ENCODE results near the gene GALNT11.
A peak's percentile ranks its signal among the peaks of the same experiment; 100 is the strongest.
"Not testable (repeated sequence)": the region's sequence is repeated elsewhere in the genome, so short reads cannot be mapped to it uniquely, and the experiment has no call there.

GALNT11 gene

DNA sequence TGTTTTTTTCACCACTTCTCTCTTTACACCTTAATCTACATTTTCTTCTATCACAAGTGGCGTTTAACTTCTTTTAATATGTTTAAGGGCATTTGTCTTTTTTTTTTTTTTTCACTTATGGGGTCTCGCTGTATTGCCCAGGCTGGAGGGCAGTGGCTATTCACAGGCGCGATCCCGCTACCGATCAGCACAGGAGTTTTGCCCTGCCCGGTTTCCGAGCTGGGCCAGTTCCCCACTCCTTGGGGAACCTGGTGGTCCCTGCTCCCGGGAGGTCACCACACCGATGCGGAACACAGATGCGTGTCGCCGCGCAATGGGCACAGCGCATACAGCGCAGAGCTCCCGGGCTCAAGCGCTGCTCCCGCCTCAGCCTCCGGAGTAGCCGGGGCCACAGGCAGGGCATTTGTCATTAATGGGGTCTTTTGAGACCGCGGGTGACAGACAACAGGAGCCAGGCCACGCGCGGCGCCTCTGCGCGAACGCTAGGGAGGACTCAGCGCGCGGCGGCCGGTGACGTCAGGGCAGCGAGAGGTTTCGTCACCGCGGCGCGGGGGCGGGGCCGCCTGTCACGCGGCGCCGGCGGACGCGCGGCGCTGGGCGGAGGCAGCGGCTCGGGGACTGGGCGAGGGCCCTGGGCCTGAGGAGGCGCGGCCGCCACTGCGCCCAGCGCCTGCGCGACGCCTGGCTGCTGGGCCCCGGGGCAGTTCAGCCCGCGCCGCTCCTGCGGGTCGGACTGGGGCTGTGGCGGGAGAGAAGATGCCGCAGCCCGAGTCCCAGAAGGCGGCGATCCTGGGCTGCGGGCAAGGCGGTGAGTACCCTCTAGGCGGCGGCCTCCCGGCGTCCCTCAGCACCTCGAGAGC, at the start of gene GALNT11:
Gene GALNT11, plus strand, starts transcription at position 598 of the 860 bp plus-strand sequence. CDS start 68,554 bp downstream, outside the sequence.
- DNase-seq (ENCODE audit: low spot score) = peak; percentile 99

DNA sequence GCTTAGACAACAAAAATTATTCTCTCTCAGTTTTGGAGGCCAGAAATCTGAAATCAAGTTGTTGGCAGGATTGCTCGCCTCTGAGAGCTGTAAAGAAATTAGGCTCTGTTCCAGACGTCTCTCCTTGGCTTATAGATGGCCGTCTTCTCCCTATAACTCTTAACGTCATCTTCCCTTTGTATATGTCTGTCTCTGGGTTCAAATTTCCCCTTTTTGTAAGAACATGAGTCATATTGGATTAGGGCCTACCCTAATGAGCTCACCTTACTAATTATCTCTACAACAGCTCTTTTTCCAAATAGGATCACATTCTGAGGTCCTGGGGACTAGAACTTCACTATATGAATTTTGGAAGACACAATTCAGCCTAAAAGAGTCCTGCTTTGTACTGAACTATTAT, 46.9 kb upstream of the GALNT11 start:
- DNase-seq (ENCODE audit: low spot score) = no peak

DNA sequence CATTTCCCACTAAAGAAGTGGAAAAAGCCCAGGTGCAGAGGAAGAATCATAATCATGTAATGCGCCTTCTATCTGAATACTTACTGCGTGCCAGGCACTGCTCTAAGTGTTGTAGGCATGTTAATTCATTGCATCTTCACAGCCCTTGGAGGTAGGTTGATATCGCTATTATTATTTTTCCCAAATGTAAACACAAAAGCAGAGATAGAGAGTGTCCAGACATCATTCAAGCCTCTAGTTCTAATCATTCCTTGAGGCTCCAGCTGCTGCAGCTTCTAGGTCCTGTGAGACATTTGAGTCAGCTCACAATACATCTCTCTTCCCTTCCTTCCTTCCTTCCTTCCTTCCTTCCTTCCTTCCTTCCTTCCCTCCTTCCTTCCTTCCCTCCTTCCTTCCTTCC, 44.3 kb upstream of the GALNT11 start:
- no peak for DNase-seq (ENCODE audit: low spot score)

DNA sequence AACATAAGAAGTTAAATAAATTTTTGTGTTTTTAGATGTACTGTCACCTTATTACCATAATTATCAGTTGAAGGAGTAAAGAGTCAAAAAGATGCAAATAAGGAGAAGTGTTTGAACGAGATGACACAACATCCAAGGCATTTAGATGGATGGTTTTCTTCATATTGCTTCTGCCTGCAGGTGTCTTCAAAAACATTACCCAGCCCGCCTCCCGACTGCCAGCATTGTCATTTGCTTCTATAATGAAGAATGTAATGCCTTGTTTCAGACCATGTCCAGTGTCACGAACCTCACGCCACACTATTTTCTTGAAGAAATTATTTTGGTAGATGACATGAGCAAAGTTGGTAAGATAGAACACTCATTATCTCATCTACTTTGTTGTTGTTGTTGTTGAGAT, 42.7 kb upstream of the GALNT11 start:
- DNase-seq (ENCODE audit: low spot score) = no peak

DNA sequence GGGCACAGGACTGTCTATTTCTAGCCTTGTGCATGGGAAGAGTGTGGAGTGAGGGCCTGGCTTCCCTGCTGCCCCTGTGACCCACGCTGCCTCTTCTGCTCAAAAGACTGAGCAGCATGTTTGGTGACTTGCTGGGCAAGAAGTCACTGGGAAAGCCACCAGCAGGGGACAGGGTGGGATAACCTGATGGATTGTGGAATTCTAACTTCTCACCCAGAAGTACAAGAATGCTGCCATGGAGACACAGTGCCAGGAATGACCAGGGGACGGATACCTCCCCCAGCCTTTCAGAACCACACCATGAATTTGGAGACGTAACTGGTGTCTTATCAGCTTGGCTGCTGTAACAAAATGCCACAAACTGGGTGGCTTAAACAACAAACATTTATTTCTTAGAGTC, 40.9 kb upstream of the GALNT11 start:
- DNase-seq (ENCODE audit: low spot score) = no peak

DNA sequence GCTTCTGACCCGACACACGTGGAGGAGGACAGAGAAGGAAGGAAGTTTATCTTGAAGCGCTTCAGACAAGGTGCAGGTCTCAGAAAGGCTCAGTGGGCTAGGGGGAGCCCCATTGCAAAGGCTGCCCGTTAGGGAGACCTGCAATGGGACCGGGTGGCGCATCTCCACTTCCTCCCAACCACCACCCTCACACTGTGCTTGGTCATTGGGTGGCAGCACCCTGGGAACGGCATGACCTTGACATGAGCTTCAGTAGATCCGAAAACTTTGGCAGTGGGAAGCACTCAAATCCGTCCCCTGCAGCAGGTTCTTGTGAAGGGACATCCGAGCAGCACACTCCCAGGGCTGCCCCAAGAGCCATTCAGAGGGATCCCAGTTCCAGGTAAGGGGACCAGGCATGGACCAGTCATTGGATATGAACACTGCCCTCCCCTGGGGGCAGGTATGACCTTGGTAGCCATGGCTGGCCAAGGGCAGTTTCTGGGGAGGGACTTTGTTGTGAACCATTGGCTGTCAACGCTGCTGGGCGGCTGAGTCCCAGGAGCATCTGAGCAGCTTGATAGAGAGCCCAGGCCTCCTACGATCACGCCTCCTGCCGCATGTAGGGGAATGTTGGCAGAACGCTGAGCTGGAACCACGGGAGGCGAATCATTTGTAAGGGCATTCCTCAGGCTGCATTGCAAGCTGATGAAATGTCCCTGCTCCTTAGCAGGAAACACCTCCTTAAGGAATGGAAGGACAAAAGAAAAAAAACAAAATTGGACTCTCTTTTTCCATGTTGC, 37.5 kb upstream of the GALNT11 start:
- peak; percentile 31 for DNase-seq (ENCODE audit: low spot score)

DNA sequence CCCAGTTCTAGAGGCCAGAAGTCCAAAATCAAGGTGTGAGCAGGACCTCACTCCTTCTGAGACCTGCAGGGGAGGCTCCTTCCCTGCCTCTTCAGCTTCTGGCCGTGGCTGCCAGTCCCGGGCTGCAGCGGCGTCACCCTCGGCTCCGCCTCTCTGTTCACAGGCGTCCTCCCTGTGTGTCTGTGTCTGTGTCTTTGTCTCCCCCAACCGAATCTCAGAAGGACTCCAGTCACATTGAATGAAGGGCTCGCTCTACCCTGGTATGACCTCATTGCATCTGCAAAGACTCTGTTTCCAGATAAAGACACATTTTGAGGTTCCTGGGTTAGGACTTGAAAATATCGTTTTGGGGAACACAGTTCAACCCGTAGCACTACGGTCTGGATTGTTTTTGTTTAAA, 33.1 kb upstream of the GALNT11 start:
- DNase-seq (ENCODE audit: low spot score) = peak; percentile 41

DNA sequence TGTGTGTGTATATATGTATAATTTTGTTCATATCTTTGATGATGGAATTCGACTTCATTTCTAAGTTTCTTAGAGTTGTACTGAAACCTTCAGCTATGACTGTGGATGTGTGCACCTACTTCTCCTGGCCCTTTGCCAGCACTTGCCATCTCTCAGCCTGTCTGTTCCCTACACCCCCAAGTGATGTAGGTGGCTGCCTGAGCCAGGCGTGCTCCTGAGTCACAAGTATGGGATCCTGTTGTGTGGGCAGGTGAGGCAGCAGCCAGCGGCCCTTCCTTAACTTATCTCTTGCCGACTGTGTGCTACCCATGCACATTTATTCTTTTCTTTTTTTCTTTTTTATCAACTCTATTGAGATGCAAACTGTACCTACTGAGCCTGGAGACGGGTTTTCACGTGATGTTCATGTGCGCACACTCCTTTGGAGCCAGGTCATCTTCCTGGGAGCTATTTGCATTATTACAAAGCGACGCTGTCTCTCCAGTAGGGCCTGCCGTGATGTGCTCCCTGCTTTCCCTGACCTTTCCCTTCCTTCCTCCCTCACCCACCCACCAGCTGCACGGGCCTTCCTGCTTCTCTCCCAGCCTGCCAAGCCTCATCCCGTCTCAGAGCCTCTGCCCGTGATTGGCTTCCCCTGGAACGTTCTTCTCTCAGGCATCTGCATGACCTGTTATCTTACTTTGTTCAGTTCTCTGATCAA, 31.3 kb upstream of the GALNT11 start:
- DNase-seq (ENCODE audit: low spot score) = no peak

DNA sequence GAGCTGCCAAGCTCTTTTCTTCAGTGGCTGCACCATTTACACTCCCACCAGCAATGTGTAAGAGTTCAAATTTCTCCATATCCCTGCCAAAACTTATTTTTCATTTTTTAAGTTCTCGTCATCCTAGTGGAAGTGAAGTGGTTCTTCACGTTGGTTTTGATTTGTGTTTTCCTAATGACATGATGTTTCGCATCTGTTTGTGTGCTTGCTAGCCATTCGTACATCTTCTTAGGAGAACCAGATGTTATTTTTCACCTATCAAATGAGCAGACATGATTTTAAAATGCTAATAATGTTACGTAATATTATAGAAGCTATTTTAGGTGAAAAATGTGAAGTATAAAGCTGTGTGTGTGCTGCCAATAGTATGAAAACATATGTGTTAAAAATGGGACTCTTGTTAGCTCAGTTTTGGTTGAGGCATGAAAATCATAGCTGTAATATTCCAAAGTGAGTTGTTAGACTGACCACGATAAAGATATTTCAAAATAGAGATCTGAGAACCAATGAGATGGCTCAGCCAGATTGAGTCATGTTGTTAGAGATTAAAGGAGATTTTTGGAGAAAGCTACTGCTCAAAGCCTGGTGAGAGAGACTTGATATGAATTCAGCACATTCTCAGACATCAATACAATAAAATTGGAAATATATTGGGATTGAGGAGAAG, 25.9 kb upstream of the GALNT11 start:
- peak; percentile 48 for DNase-seq (ENCODE audit: low spot score)

DNA sequence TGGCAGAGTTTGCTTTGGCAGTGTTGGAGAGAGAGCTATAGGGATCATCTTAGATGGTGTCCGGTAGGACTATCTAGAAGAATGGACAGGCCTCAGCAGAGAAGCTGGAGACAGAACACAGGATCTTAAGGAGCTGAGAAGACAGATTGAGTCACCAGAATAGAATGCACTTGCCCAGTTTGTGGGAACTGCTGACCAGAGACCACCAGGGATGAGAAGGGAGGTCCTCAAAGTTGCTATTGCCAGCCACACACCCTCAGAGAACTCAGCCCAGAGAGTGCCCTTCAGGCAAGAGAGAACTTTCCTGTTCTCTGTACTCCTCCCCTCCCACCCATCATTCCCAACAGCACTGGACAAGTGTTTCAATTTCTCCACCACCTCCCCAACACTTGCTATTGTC, 25.3 kb upstream of the GALNT11 start:
- no peak for DNase-seq (ENCODE audit: low spot score)

DNA sequence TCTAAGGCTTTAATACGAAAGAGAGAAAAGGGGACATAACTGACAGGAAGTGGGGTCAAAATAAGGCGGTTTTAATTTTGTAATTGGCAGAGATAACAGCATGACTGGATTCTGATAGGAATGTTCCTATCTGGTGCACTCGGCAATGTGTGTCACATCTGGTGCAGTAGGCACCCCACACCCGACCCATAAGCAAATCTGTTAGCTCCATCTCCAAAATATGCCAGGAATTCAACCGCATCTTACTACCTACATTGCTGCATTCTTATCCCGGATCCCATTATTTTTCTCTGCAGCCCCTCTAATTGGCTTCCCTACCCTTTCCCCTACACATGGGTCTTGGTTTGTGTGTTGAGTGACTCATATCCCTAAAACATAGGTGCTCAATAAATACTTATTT, 19.1 kb upstream of the GALNT11 start:
- DNase-seq (ENCODE audit: low spot score) = no peak

DNA sequence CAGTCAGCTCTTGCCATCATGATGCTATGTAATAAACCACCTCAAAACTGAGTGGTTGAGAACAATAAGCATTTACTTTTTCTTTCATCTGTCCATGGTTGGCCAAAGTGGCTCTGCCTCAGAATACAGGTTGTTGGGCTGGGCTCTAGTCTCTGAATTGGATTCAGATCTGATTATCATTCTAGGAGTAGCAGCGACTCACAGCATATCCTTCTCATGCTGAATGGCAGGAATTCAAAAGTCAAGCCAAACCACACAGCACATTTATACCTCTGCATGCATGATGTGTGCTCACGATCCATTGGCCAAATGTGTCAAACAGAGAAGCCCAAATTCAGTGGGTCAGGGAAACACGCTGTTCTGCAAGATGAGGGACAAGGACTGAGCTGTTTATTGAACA, 13.6 kb upstream of the GALNT11 start:
- DNase-seq (ENCODE audit: low spot score) = no peak

DNA sequence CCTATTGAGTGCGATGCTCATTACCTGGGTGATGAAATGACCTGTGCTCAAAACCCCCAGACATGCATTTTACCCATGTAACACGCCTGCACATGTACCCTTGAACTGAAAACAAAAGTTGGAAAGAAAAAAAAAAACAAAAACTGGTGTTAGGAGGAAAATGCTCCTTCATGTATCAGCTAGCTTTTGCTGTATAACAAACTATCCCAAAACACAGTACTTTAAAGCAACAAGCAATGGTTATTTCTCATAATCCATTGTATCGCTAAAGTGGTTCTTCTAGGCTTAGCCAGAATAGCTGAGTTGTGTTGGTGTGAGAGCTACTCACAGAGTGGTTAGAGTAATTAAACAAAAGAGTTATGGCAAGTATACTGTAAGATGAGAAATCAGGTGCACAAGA, 12.2 kb upstream of the GALNT11 start:
- DNase-seq (ENCODE audit: low spot score) = no peak

DNA sequence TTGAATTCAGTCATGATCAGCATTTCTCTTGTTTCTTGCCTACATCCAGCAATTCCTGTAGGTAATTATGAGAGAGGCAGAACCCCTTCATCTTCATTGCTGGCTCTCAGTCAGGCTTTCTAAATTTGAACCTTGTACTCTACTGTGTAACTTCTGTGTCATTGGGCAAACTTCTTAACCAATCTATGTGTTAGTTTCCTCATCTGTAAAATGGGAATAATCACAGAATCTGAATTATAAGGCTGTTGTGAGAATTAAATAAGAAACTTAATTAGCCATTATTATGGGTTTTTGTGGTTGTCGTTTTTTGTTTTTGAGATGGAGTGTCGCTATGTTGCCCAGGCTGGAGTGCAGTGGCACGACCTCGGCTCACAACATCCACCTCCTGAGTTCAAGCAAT, 11.5 kb upstream of the GALNT11 start:
- DNase-seq (ENCODE audit: low spot score) = no peak

DNA sequence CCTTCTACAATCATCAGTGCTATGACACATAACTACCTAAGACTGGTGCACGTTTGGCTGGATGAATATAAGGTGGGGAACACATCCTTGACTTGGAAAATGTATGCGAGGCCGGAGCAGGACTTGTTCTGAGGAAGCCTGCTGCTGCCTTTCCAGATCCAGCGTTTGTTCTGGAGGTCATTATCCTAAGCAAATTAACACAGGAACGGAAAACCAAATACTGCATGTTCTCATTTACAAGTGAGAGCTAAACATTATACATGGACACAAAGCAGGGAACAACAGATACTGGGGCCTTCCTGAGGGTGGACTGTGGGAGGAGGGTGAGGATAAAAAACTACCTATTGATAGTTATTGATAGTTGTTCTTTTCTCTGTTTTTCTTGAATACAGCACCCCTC, 10.8 kb upstream of the GALNT11 start:
- DNase-seq (ENCODE audit: low spot score) = no peak

DNA sequence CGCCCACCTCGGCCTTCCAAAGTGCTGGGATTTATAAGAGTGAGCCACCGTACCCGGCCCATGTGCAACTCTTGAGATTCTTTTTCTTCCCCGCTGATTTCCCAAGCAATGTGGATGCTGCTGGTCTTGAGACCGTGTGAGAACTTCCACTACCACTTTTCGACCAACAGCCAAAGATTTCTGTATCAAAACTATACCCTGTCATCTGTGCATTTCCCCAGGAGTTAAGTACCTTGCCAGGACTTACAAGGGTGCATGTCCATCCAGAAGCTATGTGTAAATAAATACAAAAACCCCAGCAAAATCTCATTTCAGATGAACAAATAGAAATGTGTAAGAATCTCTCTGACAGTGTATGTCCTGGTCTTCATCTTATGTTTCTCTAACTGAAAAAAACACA, 9.9 kb upstream of the GALNT11 start:
- DNase-seq (ENCODE audit: low spot score) = no peak

DNA sequence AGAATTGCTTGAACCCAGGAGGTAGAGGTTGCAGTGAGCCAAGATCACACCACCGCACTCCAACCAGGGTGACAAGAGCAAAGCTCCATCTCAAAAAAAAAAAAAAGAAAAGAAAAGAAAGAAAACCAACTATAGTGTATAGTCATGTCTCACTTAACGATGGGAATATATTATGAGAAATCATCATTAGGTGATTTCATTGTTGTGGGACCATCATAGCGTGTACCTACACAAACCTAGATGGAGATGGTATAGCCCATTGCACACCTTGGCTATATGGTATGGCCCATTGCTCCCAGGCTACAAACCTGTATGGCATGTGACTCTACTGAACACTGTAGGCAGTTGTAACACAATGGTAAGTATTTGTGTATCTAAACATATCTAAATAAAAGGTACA, 8.5 kb upstream of the GALNT11 start:
- DNase-seq (ENCODE audit: low spot score) = no peak

DNA sequence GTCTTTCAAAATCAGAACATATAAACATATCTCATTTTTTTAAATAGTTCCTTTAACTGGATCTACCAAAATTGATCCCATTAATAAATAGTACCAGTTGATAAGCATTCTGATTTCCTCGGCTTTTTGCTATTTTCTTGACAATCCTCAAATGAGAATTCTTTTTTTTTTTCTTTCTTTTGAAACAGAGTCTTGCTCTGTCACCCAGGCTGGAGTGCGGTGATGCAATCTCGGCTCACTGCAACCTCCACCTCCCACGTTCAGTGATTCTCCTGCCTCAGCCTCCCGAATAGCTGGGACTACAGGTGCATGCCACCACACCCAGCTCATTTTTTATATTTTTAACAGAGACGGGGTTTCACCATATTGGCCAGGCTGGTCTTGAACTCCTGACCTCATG, 7.8 kb upstream of the GALNT11 start:
- DNase-seq (ENCODE audit: low spot score) = not testable (repeated sequence)

DNA sequence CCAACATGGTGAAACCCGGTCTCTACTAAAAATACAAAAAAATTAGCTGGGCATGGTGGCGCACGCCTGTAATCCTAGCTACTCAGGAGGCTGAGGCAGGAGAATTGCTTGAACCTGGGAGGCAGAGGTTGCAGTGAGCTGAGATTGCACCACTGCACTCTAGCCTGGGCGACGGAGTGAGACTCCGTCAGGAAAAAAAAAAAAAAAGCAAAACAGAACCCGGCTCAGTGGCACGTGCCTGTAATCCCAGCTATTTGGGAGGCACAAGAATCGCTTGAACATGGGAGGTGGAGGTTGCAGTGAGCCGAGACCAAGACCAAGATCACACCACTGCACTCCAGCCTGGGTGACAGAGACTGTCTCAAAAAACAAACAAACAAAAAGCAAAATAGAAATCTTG, 3.7 kb upstream of the GALNT11 start:
- not testable (repeated sequence) for DNase-seq (ENCODE audit: low spot score)

DNA sequence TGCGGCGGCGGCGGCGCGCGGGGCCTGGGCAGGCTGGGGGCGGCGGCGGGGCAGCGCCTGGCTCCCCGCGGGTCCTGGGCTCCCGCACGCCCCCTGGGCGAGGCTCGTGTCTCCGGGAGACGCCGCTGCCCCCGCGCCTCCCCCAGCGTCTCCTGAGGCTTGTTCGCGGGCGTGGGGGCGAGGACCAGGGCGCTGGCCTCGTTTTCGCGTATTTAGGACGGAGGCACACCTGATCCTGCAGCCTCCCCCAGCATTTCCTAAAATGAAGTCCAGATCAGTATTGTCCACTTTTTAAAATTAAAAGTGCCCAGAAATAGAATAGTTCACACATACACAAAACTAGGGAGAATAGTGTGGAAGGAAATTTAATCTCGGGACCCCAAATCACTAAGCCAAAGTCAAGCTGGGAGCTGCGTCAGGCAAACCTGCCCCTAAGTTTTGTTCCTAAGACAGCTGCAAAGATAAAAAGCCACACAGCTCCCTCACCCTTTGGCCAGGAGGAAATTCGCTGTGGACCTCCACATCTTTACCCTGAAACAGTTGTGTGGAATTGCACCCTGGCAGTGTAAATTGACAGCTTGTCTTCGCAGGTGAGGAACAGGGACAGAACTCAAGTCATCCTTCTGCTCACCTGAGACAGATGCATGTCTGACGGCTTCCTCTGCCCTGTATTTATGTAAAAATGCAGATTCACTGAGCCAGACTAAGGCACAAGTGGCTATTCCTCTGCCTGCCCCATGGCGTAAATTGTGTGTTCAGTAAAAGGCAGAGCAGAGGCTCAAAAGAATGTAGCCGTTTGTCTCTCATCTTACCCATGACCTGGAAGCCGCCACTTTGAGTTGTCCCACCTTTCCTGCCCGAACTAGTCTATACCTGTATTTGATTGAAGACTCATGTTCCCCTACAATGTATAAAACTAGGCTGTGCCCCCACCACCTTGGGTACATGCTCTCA, 740 bp downstream of the GALNT11 start:
- peak; percentile 11 for DNase-seq (ENCODE audit: low spot score)
